Fibroblast of lung (primary cell): ENCODE results near the gene HIRIP3. TPM values are rescaled to one million over a fixed set of nuclear protein-coding genes. Genes with fewer than 3 reads are reported as not detected.
"Not testable (repeated sequence)": the region's sequence is repeated elsewhere in the genome, so short reads cannot be mapped to it uniquely, and the experiment has no call there.

ENCODE experiments used
- DNase-seq, 2 donors: peaks; one replicate each; pipeline versions ENCODE4 v3.0.0 to v3.0.0-alpha.2; 2010; ENCODE audit warnings: low read depth in 2 of 2
- H2AFZ ChIP-seq: 2 replicates; pipeline ENCODE4 v1.5.1; 2012; ENCODE audit warnings: low read length, control low read depth, inconsistent platforms
- H3K27ac ChIP-seq: 2 replicates; pipeline ENCODE4 v1.5.1; 2011; ENCODE audit warnings: low read length, control low read depth; ENCODE audit not compliant: insufficient read depth
- H3K27me3 ChIP-seq: 2 replicates; pipeline ENCODE4 v1.5.1; 2011; ENCODE audit warnings: mild to moderate bottlenecking, low read length; ENCODE audit not compliant: control insufficient read depth, insufficient read depth
- H3K36me3 ChIP-seq: 2 replicates; pipeline ENCODE4 v1.5.1; 2011; ENCODE audit warnings: low read length; ENCODE audit not compliant: control insufficient read depth, insufficient read depth
- H3K4me1 ChIP-seq: 2 replicates; pipeline ENCODE4 v1.5.1; 2011; ENCODE audit warnings: low read length; ENCODE audit not compliant: control insufficient read depth, insufficient read depth; ENCODE audit errors: extremely low read depth
- H3K4me2 ChIP-seq: 2 replicates; pipeline ENCODE4 v1.5.1; 2011; ENCODE audit warnings: low read length, control low read depth; ENCODE audit not compliant: insufficient read depth; ENCODE audit errors: extremely low read depth
- H3K4me3 ChIP-seq, 4 experiments: fragments of 200-600 bp in 1 of 4; sonication (generic) in 1 of 4; replicated peaks in 1 of 4; 2 replicates each; pipeline ENCODE4 v1.5.1; 2011 to 2016; ENCODE audit warnings: low read length in 4 of 4, low read depth in 3 of 4, mild to moderate bottlenecking in 3 of 4, control low read depth in 2 of 4, inconsistent platforms in 1 of 4, mixed read lengths in 1 of 4; ENCODE audit not compliant: insufficient read depth in 1 of 4; ENCODE audit errors: control extremely low read depth in 1 of 4
- H3K79me2 ChIP-seq: 2 replicates; pipeline ENCODE4 v1.5.1; 2012; ENCODE audit warnings: mild to moderate bottlenecking, low read length, inconsistent platforms; ENCODE audit not compliant: control insufficient read depth, insufficient read depth
- H3K9ac ChIP-seq: 2 replicates; pipeline ENCODE4 v1.5.1; 2011; ENCODE audit warnings: mild to moderate bottlenecking, low read length, control low read depth; ENCODE audit not compliant: insufficient read depth
- H3K9me3 ChIP-seq: 2 replicates; pipeline ENCODE4 v1.5.1; 2012; ENCODE audit warnings: low read depth, low read length; ENCODE audit not compliant: control insufficient read depth, insufficient read depth
- H4K20me1 ChIP-seq: 2 replicates; pipeline ENCODE4 v1.5.1; 2011; ENCODE audit warnings: low read length; ENCODE audit not compliant: control insufficient read depth, insufficient read depth; ENCODE audit errors: extremely low read depth
- EZH2 ChIP-seq: IDR thresholded peaks from 2 replicates; pipeline ENCODE4 v1.5.1; 2012; ENCODE audit warnings: low read length, control low read depth, mild to moderate bottlenecking; ENCODE audit errors: missing control alignments
- polyA minus RNA-seq: library from RNA; depleted of rRNA, polyadenylated mRNA; stranded (reverse); fragments of >200 nt; gene quantifications from 2 replicates; pipeline ENCODE4 v1.2.3, GENCODE V29; 2011; ENCODE audit warnings: low replicate concordance
- polyA plus RNA-seq, 2 donors: library from polyadenylated mRNA; depleted of rRNA in 1 of 2; stranded (reverse) in 1 of 2; unstranded in 1 of 2; fragments of >200 nt; gene quantifications; 2 replicates each; pipeline ENCODE4 v1.2.1, GENCODE V29; 2011 to 2012; ENCODE audit warnings: missing spikeins in 1 of 2
- total RNA-seq: library from RNA; depleted of rRNA; stranded (reverse); fragments of >200 nt; gene quantifications from 2 replicates; pipeline ENCODE4 v1.2.1, GENCODE V29; 2014
- TF ChIP-seq, protein P1 (sequence below), 2 donors: IDR thresholded peaks in 1 of 2; conservative IDR thresholded peaks in 1 of 2; 1 replicate in 1 of 2; 2 replicates in 1 of 2; pipeline ENCODE4 v1.5.1; 2011 to 2012; ENCODE audit warnings: low read length in 2 of 2, control low read depth in 1 of 2, inconsistent platforms in 1 of 2, low read depth in 1 of 2, mild to moderate bottlenecking in 1 of 2

Gene HIRIP3, protein sequence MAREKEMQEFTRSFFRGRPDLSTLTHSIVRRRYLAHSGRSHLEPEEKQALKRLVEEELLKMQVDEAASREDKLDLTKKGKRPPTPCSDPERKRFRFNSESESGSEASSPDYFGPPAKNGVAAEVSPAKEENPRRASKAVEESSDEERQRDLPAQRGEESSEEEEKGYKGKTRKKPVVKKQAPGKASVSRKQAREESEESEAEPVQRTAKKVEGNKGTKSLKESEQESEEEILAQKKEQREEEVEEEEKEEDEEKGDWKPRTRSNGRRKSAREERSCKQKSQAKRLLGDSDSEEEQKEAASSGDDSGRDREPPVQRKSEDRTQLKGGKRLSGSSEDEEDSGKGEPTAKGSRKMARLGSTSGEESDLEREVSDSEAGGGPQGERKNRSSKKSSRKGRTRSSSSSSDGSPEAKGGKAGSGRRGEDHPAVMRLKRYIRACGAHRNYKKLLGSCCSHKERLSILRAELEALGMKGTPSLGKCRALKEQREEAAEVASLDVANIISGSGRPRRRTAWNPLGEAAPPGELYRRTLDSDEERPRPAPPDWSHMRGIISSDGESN
- total RNA-seq, result 5.6 and 7.9 TPM in 2 replicates
- 3.0 and 7.2 TPM in 2 replicates for polyA plus RNA-seq
- polyA plus RNA-seq (2012), result 5.7 and 14.8 TPM in 2 replicates
- 6.8 and 7.4 TPM in 2 replicates for polyA minus RNA-seq

DNA sequence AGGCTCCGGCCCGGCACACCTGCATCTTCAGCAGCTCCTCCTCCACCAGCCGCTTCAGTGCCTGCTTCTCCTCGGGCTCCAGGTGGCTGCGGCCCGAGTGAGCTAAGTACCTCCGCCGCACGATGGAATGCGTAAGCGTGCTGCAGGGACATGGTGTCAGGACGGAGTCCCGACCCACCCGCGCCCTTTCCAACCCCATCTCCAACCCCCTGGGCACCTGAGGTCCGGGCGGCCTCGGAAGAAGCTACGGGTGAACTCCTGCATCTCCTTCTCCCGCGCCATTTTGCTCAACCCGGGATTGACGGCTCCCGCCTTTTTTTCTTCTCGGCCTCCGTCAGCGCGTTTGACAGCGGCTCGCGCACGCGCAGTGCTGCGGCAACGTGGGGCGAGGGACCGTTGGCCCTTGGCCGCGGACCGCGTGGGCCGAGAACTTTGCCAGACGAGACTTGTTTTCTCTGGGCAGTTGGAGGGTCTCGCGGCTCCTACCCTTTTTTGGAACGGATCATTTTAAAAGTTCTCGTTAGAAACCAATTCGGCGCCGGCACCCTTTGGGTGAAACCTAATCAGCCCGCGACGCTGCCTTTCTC lies at the start of gene HIRIP3:
HIRIP3 (minus strand) TSS at position 294 of the 587 bp plus-strand sequence; CDS start at position 282, 12 bp downstream.
- Histone ChIP-seq H3K9ac (peak within 1 kb of the TSS; percentile 83), H3K4me1 (peaks cover 14% of the 10 kb centered on the region), H4K20me1 (no peaks in the 10 kb centered on the region), H3K9me3 (no peaks in the 10 kb centered on the region), H3K79me2 (peaks cover 6% of the 10 kb centered on the region), H3K4me2 (peak within 1 kb of the TSS; percentile 98), H2AFZ (peak within 1 kb of the TSS; percentile 93), H3K4me3 (peak within 1 kb of the TSS; percentile 74 to 97 (median 93)), H3K27ac (peak within 1 kb of the TSS; percentile 97), H3K27me3 (no peaks in the 10 kb centered on the region), H3K36me3 (peaks cover 16% of the 10 kb centered on the region)
- TF ChIP-seq EZH2, result no peak
- TF ChIP-seq, protein P1, sequence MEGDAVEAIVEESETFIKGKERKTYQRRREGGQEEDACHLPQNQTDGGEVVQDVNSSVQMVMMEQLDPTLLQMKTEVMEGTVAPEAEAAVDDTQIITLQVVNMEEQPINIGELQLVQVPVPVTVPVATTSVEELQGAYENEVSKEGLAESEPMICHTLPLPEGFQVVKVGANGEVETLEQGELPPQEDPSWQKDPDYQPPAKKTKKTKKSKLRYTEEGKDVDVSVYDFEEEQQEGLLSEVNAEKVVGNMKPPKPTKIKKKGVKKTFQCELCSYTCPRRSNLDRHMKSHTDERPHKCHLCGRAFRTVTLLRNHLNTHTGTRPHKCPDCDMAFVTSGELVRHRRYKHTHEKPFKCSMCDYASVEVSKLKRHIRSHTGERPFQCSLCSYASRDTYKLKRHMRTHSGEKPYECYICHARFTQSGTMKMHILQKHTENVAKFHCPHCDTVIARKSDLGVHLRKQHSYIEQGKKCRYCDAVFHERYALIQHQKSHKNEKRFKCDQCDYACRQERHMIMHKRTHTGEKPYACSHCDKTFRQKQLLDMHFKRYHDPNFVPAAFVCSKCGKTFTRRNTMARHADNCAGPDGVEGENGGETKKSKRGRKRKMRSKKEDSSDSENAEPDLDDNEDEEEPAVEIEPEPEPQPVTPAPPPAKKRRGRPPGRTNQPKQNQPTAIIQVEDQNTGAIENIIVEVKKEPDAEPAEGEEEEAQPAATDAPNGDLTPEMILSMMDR (conservative IDR thresholded peaks at IDR 0.05 in 1 of 2, IDR thresholded peaks at IDR 0.05 in 1 of 2; ENCODE audit: low read depth in 1 of 2, low read length in 2 of 2), result no peak
- DNase-seq, result peak; percentile 56 to 80

DNA sequence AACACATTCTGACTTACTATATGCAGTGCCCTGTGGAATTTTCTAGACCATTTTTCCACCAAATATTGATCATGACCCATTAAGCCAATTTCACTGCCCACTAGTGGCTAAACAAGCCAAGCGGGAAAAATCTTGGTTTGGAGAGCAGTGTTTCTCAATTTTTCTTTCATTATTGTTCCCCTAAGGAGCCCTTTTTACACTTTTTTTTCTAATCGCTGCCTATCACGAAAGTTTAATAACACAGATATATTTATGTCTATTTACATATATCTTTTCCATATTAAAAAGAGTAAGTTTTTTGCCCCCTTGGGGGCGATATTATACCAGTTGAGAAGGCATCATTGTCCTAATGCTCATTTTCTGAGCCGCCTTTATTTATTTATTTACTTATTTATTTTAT lies 46.4 kb upstream of the HIRIP3 start:
- Histone ChIP-seq H3K36me3 (no peaks in the 10 kb centered on the region), H4K20me1 (no peaks in the 10 kb centered on the region), H3K4me1 (no peaks in the 10 kb centered on the region), H3K9me3 (no peaks in the 10 kb centered on the region), H3K4me3 (no peak overlapping the region), H3K27me3 (no peaks in the 10 kb centered on the region), H3K4me2 (no peak overlapping the region), H3K27ac (no peak overlapping the region), H3K79me2 (no peaks in the 10 kb centered on the region), H2AFZ (no peak overlapping the region), H3K9ac (no peak overlapping the region)
- DNase-seq, result peak; percentile 21 to 63
- TF ChIP-seq EZH2, result no peak
- TF ChIP-seq, protein P1 (conservative IDR thresholded peaks at IDR 0.05 in 1 of 2, IDR thresholded peaks at IDR 0.05 in 1 of 2; ENCODE audit: low read depth in 1 of 2, low read length in 2 of 2), result peak; percentile 21 to 34

GRCh38 chr16:30040690-30041089 lies 45.3 kb upstream of the HIRIP3 start:
- H3K9me3 ChIP-seq, H3K36me3 ChIP-seq, H2AFZ ChIP-seq, H3K4me1 ChIP-seq, H3K4me2 ChIP-seq, H3K79me2 ChIP-seq, H3K9ac ChIP-seq, H4K20me1 ChIP-seq, DNase-seq, H3K4me3 ChIP-seq, H3K27me3 ChIP-seq, H3K27ac ChIP-seq: not testable (repeated sequence)
